Measurements from ENCODE around the gene S100A14. TPM values are rescaled to one million over a fixed set of nuclear protein-coding genes. Genes with fewer than 3 reads are reported as not detected.
"Not testable (repeated sequence)": the region's sequence is repeated elsewhere in the genome, so short reads cannot be mapped to it uniquely, and the experiment has no call there.

Gene S100A14
- total RNA-seq, 4 donors from 2014 or later = 112 to 175 (median 132) TPM

DNA sequence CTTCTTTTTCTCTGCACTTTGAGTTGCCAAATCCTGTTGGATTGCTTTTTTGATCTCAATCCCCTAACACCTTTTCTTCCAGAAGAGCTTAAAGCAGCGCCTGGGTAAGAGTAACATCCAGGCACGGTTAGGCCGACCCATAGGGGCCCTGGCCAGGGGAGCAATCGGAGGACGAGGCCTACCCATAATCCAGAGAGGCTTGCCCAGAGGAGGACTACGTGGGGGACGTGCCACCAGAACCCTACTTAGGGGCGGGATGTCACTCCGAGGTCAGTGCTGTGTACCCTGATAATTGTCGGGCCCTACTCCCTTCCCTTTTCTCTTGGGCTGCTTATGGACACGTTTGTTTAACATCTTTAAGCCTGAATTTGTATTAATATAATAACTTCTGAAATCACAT is 26.0 kb upstream of the S100A14 start:
- no peak for TF ChIP-seq POLR2A (IDR thresholded peaks at IDR 0.05)
- TF ChIP-seq CTCF (IDR thresholded peaks at IDR 0.05) = no peak
- Histone ChIP-seq H3K4me1 (peaks cover 7 to 9% of the 10 kb centered on the region in 2 donors), H3K4me3 (replicated peaks in 1 of 3) (no peak overlapping the region), H3K27ac (no peak overlapping the region), H3K27me3 (no peaks in the 10 kb centered on the region), H3K9me3 (no peaks in the 10 kb centered on the region), H3K36me3 (peaks cover 67 to 82% of the 10 kb centered on the region in 2 donors)
- intact Hi-C loops (cut with DNase I) = no loop called here
- WGBS, 2 donors = 89% methylated on average over 11 of the region's 11 CpGs
- DNase-seq = no peak

DNA sequence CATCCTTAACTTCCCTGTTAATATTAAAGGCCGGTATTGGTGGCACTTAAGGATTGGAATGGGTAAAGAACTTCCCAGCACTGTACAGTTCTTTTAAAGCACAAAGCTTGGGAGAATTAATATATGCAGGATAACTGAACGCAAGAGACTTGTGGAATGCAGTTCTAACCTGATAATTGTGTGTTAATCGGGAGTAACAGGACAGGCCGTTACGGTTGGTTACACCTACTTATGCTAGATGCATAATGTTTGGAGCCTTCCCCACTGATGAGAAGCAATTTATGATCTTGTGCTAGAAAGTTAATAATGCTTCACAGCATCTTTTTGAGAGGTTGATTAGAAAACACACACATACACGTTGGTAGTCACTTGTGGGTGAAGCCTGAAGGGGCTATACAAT is 24.7 kb upstream of the S100A14 start:
- TF ChIP-seq CTCF (IDR thresholded peaks at IDR 0.05) (no peak), POLR2A (IDR thresholded peaks at IDR 0.05) (no peak)

DNA sequence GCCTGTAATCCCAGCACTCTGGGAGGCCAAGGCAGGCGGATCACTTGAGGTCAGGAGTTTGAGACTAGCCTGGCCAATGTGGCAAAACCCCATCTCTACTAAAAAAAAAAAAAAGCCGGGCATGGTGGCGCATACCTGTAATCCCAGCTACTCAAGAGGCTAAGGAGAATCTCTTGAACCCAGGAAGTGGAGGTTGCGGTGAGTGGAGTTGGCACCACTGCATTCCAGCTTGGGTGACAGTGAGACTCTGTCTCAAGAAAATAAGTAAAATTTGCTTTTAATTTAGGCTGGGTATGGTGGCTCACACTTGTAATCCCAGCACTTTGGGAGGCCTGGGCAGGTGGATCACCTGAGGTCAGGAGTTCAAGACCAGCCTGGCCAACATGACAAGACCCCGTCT is 24.1 kb upstream of the S100A14 start:
- intact Hi-C loops (cut with DNase I); H3K4me3 ChIP-seq (replicated peaks in 1 of 3); DNase-seq; H3K9me3 ChIP-seq; H3K27me3 ChIP-seq; H3K27ac ChIP-seq: not testable (repeated sequence)
- WGBS, 2 donors = 97 to 98% methylated on average over 5 of the region's 5 CpGs
- Histone ChIP-seq H3K4me1 (peaks cover 14 to 17% of the 10 kb centered on the region in 2 donors), H3K36me3 (peaks cover 69 to 87% of the 10 kb centered on the region in 2 donors)

More for the DNA sequence above, 24.7 kb upstream of the S100A14 start:
- intact Hi-C loops (cut with DNase I) = no loop called here
- WGBS, 2 donors = 68 to 69% methylated on average over 6 of the region's 6 CpGs
- H3K4me3 ChIP-seq (replicated peaks in 1 of 3) = no peak overlapping the region
- no peak for DNase-seq
- no peaks in the 10 kb centered on the region for H3K9me3 ChIP-seq
- H3K4me1 ChIP-seq = peaks cover 8 to 10% of the 10 kb centered on the region in 2 donors
- H3K27me3 ChIP-seq = no peaks in the 10 kb centered on the region
- peaks cover 75 to 93% of the 10 kb centered on the region in 2 donors for H3K36me3 ChIP-seq
- no peak overlapping the region for H3K27ac ChIP-seq

DNA sequence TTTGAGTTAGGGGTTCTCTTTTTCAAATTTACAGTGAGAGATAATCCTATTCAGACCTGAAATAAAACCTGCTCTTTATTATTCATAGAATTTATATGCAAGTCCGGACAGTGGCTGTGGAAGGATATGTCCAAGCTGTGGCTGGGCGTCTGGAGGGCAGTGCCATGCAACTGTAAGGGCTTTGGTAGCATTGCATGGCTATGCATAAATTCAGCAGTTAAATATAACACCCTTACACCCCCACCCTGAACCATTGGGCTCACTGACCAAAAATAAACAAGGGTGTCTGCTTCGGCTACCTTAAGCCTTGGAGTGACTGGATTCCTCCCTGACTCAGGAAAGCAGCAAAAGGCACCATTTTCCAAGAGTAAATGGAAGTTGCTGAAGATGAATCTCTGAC is 23.2 kb upstream of the S100A14 start:
- no peak for TF ChIP-seq POLR2A (IDR thresholded peaks at IDR 0.05)
- TF ChIP-seq CTCF (IDR thresholded peaks at IDR 0.05) = no peak
- intact Hi-C loops (cut with DNase I) = no loop called here
- 86 to 91% methylated on average over 3 of the region's 3 CpGs for WGBS, 2 donors
- Histone ChIP-seq H3K27me3 (no peaks in the 10 kb centered on the region), H3K9me3 (no peaks in the 10 kb centered on the region), H3K4me1 (peaks cover 18 to 20% of the 10 kb centered on the region in 2 donors), H3K27ac (no peak overlapping the region), H3K36me3 (peaks cover 64 to 78% of the 10 kb centered on the region in 2 donors), H3K4me3 (replicated peaks in 1 of 3) (no peak overlapping the region)
- DNase-seq = no peak

DNA sequence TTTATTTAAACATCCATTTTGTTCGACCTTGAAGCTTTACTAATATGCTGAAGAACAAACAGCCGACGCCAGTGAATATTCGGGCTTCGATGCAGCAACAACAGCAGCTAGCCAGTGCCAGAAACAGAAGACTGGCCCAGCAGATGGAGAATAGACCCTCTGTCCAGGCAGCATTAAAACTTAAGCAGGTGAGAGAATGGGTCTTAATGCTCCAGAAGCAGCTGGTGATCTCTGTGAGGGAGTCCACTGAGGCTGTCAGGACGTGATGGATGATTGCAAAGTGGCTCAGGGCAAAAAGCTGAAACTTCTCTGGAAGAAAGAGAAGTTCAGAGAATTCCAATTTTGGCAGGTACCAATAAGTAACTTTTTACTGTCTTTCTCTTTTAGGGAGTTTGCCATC is 22.1 kb upstream of the S100A14 start:
- Histone ChIP-seq H3K27me3 (no peaks in the 10 kb centered on the region), H3K4me3 (replicated peaks in 1 of 3) (no peak overlapping the region), H3K36me3 (peaks cover 58 to 71% of the 10 kb centered on the region in 2 donors), H3K9me3 (no peaks in the 10 kb centered on the region), H3K27ac (no peak overlapping the region), H3K4me1 (peaks cover 20 to 23% of the 10 kb centered on the region in 2 donors)
- WGBS, 2 donors = 90 to 95% methylated on average over 6 of the region's 6 CpGs
- intact Hi-C loops (cut with DNase I) = no loop called here
- TF ChIP-seq CTCF (IDR thresholded peaks at IDR 0.05) (no peak), POLR2A (IDR thresholded peaks at IDR 0.05) (no peak)
- DNase-seq = no peak

GRCh38 chr1:153636312-153636711 is 20.2 kb upstream of the S100A14 start:
- Histone ChIP-seq H3K9me3 (no peaks in the 10 kb centered on the region), H3K4me1 (peaks cover 25 to 31% of the 10 kb centered on the region in 2 donors), H3K36me3 (peaks cover 39 to 54% of the 10 kb centered on the region in 2 donors), H3K27ac (no peak overlapping the region), H3K27me3 (no peaks in the 10 kb centered on the region), H3K4me3 (replicated peaks in 1 of 3) (no peak overlapping the region)
- no peak for DNase-seq
- no peak for TF ChIP-seq CTCF (IDR thresholded peaks at IDR 0.05)
- TF ChIP-seq POLR2A (IDR thresholded peaks at IDR 0.05) = no peak
- WGBS, 2 donors = 94% methylated on average over 9 of the region's 9 CpGs
- intact Hi-C loops (cut with DNase I) = no loop called here
